Lower leg skin (tissue), 4 donors: Measurements from ENCODE around the gene GRM8. TPM values are rescaled to one million over a fixed set of nuclear protein-coding genes. Genes with fewer than 3 reads are reported as not detected.

Experiments
- DNase-seq, 2 donors: peaks; one replicate each; pipeline ENCODE4 v3.0.0-alpha.2; 2019; ENCODE audit warnings: low spot score in 2 of 2
- H3K4me3 ChIP-seq: fragments of 200-600 bp; sonication (generic); 2 replicates; pipeline ENCODE4 v1.5.1; 2017; ENCODE audit warnings: mild to moderate bottlenecking, low read depth; ENCODE audit not compliant: poor library complexity, severe bottlenecking
- CTCF ChIP-seq, 3 donors: fragments of 450-650 bp; IDR thresholded peaks; one replicate each; pipeline ENCODE4 v1.5.1; 2016; ENCODE audit warnings: antibody characterized with exemption in 3 of 3, mild to moderate bottlenecking in 3 of 3, moderate library complexity in 2 of 3
- POLR2A ChIP-seq, 2 donors: fragments of 450-650 bp; IDR thresholded peaks; one replicate each; pipeline ENCODE4 v1.6.1; 2016 to 2017; ENCODE audit warnings: antibody characterized with exemption in 2 of 2, mild to moderate bottlenecking in 1 of 2, moderate library complexity in 1 of 2
- WGBS, 2 donors: methylation state at CpG; one replicate each; pipeline ENCODE4 v1.1.5; 2018; 5-methylcytosine and 5-hydroxymethylcytosine counted together
- intact Hi-C: fragments of 100-400 bp; cut with DNase I; formaldehyde crosslinking; loops from one replicate; pipeline ENCODE4 v1.15.0; 2023; ENCODE audit warnings: low total_unique reads
- total RNA-seq, 4 donors: library from RNA; depleted of rRNA; stranded (reverse); fragments of >200 nt; gene quantifications; one replicate each; pipeline ENCODE4 v1.1.0, GENCODE V29; 2016

Gene GRM8
- total RNA-seq, 4 donors from 2014 or later: 0.45 TPM; not detected in 3

GRCh38 chr7:127208351-127208750 lies 44.4 kb downstream of the GRM8 start:
- intact Hi-C loops: no loop called here
- WGBS, 2 donors: 80% methylated on average over 3 of the region's 3 CpGs
- TF ChIP-seq POLR2A (IDR thresholded peaks at IDR 0.05) (no peak), CTCF (IDR thresholded peaks at IDR 0.05) (no peak)
- no peak for DNase-seq
- no peak overlapping the region for H3K4me3 ChIP-seq

- TF ChIP-seq CTCF (IDR thresholded peaks at IDR 0.05): no peak
- TF ChIP-seq POLR2A (IDR thresholded peaks at IDR 0.05): no peak
- H3K4me3 ChIP-seq: no peak overlapping the region
- 80 to 82% methylated on average over 5 of the region's 5 CpGs for WGBS, 2 donors
- intact Hi-C loops: no loop called here
- no peak for DNase-seq
Measured at GRCh38 chr7:127207806-127208205, 44.9 kb downstream of the GRM8 start.

GRCh38 chr7:127207230-127207629 lies 45.5 kb downstream of the GRM8 start:
- DNase-seq: no peak
- 75 to 77% methylated on average over 4 of the region's 4 CpGs for WGBS, 2 donors
- intact Hi-C loops: no loop called here
- no peak overlapping the region for H3K4me3 ChIP-seq
- TF ChIP-seq POLR2A (IDR thresholded peaks at IDR 0.05) (no peak), CTCF (IDR thresholded peaks at IDR 0.05) (no peak)

- no peak for DNase-seq
- intact Hi-C loops: no loop called here
- WGBS, 2 donors: 38 to 40% methylated on average over 2 of the region's 2 CpGs
- no peak for TF ChIP-seq CTCF (IDR thresholded peaks at IDR 0.05)
- TF ChIP-seq POLR2A (IDR thresholded peaks at IDR 0.05): no peak
- H3K4me3 ChIP-seq: no peak overlapping the region
Measured at GRCh38 chr7:127194571-127194970, 58.2 kb downstream of the GRM8 start.

- H3K4me3 ChIP-seq: no peak overlapping the region
- TF ChIP-seq CTCF (IDR thresholded peaks at IDR 0.05): no peak
- no peak for TF ChIP-seq POLR2A (IDR thresholded peaks at IDR 0.05)
- intact Hi-C loops: no loop called here
- WGBS, 2 donors: 45 to 46% methylated on average over 3 of the region's 3 CpGs
- DNase-seq: no peak
Measured at GRCh38 chr7:127189886-127190285, 62.9 kb downstream of the GRM8 start.

- intact Hi-C loops: no loop called here
- TF ChIP-seq CTCF (IDR thresholded peaks at IDR 0.05) (no peak), POLR2A (IDR thresholded peaks at IDR 0.05) (no peak)
- no peak overlapping the region for H3K4me3 ChIP-seq
- WGBS, 2 donors: 82 to 85% methylated on average over 2 of the region's 2 CpGs
- no peak for DNase-seq
Measured at GRCh38 chr7:127189074-127189473, 63.7 kb downstream of the GRM8 start.
